HG03135 (cell line): ENCODE results near the gene KRT74.

Experiments used
- ATAC-seq: cut with Tn5 transposase; IDR thresholded peaks from one replicate; pipeline ENCODE4 v1.9.1; 2021; ENCODE audit warnings: mild to moderate bottlenecking, moderate library complexity; ENCODE audit not compliant: unreplicated experiment

Gene KRT74

DNA sequence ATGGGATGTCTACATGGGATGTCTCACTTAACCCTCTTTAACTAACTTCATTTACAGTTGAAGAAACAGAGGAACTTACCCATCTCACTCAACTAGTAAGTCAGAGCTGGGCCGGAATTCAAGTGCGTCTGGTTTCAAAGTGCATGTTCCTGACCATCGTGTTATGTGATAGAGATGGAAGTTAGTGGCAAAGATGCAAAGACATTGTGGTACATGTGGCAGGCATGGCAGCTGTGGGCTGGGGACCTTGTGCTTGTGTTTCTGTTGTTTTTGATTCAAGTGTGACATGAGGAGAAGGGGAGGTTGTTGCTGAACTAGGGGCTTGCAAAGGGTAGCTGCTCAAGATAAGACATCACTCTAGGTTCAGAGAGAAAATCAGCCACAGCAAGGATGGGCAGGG is 2.3 kb upstream of the KRT74 start:
- ATAC-seq = no peak

DNA sequence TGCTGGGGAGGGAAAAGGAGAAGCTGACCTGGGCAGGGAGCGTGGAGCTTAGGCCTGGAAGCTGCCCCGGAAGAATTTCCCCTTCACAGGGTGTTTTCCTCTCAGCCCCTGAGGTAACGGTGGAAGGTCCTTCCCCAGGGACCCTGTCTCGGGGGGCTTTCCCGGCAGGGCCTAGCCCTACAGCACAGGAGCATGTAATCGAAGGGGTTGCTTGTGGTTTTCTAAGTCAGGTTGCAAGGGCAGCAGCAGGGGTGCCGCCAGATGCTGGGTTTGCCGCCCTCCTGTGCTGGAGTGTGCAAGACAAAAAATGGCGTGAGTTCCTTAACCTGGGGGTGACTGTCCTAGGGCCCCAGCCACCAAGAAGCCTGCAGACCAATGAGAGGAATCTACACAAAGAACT is 1.6 kb upstream of the KRT74 start:
- ATAC-seq = no peak

DNA sequence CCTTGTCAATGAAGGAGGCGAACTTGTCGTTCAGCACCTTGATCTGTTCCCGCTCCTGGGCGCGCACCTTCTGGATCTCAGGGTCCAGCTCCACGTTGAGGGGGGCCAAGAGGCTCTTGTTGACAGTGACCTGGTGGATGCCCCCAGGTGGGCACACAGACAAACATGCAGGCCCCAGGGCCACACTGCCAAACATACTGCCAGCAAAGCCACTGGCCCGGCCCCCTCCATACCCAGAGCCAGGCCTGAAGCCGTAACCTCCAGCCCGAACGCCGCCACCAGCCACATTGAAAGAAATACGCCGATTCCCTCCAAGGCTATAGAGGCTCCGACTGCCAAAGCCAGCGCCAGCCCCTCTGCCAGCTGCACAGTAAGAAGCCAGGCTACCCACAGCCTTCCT is 337 bp downstream of the KRT74 start:
- no peak for ATAC-seq

DNA sequence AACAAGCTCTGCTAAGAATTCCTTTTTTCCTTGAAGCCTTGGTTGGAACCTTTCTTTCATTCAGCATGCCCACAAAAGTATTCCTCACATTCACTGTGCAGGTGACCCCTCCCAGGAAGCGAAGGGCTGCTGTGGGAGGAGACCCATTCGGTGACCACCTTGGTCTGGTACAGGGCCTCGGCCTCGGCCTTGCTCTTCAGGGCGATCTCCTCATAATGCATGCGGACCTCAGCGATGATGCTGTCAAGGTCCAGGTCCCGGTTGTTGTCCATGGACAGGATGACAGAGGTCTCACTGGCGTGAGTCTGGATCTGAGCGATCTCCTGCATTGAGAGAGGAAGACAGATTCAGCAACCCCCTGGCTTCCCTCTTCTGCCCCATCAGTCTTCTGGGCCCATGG is 3.1 kb downstream of the KRT74 start:
- no peak for ATAC-seq

DNA sequence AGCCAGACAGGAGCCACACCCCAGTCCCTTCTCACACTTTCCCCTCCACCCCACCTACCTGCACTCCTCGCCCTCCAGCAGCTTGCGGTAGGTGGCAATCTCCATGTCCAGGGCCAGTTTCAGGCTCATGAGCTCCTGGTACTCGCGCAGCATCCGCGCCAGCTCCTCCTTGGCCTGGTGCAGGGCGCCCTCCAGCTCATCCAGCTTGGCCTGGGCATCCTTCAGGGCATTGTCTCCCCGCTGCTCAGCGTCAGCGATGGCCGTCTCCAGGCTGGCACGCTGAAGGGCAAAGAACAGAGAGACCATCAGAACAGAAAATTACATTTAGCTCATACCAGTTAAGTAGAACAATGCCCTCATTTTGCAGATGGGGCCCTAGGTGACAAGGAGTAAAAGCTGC is 5.5 kb downstream of the KRT74 start:
- ATAC-seq = no peak

DNA sequence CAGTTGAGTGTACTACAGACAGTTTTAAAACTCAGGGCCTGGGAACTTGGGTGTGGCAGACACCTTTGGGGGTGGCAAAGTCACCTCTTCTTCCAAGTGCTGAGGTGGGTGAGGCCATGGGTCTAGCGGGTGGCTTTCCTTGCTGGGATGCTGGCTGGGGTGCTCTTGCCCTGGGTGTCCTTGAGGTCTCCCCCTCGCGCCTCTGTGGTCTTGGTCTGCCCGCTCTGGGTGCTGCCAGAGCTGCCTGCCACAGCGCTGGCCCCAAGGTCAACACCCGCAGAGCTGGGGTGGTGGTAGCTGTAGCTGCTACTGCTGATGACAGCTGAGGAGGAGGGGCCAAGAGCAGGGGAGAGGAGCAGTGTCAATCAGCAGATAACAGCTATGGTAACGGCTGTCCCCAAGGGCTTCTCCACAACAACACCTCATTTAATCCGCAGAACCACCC is 6.8 kb downstream of the KRT74 start:
- no peak for ATAC-seq

DNA sequence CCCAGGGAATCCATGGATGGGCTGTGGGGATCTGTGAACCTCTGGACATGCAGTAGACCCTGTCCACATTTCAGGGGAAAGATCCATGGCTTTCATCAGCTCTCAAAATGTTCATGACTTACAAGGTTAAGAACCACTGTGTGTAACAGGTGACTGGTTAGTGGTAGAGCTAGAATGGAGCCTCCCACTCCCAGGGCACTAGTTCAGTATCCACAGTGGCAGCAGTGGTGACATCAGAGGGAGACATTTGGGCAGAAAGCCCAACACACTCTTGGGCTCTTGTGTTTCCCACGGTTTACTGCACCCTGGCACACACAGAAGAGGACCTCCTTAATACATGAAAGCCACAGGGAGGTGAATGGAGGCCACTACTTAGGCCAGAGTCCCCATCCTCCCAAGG is 9.1 kb downstream of the KRT74 start:
- no peak for ATAC-seq

DNA sequence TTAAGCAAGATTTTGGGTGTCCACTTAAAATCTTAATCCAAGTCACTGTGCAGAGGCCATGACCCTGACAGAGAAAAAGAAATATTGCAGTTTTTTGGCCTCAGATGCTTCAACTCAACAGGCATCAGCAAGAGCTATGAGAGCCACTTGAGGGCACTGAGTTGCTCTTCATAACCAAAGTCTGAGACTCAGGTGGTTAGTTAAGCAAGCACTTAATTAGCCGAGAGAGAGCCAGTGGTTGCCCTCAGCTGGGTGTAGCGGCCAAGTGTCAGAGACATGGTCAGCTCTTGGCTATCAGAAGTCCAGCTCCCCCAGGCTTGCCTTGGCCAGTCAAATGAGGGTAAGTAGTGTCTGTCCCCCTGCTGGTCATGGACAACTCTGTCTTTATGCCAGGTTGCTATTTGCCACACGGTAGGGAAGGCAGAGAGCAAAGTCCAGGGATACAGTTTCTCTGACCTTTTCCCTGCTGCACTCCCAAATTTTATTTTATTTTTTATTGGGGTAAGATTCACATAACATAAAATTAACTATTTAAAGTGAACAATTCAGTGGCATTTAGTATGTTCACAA is 11.7 kb downstream of the KRT74 start:
- no peak for ATAC-seq

DNA sequence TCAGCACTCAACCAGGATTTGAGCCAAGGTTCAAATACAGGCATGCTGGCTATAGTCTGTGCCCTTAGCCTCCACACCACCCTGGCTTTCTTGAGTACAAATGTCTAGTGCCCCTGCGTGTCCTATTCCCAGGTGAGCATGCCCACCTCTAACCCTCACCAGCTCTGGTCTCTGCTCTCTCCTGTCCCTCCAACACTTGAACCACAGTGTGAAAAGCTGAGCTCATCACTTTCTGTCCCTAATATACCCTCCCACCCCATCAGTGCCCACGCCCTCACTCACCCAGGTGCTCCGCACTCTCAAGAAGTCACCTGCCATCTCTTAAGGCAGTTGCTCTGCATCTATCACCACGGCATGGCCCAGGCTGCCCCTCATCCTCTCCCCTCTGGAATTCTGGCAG is 13.7 kb downstream of the KRT74 start:
- no peak for ATAC-seq

DNA sequence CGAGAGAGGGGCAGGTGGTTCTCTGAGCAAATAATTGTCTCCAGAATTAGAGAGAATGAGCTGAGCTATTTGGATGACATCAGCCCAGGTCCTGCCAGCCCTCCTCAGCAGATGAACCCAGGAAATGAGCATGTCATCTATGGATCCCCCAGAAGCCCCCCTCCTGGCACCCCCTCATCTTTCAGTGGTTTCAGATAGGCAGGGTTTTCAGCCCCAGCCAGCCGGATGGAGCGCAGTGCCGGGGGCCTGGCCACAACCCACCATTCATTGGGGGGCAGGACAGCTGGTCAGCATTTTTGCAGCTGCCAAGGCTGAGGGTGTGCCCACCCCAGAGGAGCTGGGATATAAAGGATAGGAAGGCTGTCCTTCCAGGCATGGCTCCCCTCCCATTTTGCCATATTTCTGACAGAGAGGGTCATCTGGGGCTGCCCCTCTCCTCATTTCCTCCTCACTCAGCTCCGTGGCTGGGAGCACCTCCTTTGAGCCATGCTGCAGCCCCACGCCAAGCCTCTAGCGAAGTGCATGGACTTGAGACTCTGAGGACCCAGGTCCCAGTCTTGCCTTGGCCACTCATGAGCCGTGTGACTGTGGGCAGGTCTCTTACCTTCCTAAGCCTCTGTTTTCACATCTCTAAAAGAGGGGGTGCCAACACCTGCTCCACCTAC is 14.7 kb downstream of the KRT74 start:
- ATAC-seq = no peak

DNA sequence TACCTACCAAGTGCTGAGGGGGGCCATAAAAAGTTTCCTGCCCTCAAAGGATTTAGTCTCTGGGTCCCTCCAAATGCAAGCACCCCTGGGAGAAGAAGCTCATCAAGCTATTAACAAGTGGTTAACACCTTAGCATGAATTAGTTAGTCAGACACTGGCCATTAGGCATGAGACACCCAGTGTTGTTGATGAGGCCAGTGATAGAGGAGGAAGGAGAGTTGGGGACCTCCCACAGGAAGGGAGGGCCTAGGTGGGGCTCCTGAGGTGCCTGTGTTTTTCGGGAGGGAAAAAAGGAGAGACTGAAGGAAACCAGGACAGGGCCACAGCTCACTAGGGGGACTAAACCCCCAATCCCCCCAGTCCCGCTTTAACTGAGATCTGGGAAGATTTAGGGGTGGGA is 16.2 kb downstream of the KRT74 start:
- no peak for ATAC-seq

DNA sequence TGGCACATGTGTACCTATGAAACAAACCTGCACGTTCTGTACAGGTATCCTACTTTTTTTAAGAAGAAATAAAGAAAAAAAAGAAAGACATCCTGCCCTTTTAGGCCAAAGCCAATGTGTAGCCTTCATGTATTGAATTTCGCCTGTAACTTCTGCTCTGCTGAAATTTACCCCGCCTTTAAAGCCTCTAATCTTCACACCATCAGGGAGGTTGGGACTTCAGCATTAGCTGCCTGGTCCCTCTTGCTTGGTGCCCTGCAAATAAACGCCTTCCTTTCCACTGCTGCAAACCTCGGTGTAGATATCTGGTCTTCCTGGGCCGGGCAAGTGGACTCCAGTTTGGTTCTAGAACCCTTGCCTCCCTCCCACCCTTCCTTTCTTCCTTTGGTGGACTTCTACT is 18.1 kb downstream of the KRT74 start:
- no peak for ATAC-seq

DNA sequence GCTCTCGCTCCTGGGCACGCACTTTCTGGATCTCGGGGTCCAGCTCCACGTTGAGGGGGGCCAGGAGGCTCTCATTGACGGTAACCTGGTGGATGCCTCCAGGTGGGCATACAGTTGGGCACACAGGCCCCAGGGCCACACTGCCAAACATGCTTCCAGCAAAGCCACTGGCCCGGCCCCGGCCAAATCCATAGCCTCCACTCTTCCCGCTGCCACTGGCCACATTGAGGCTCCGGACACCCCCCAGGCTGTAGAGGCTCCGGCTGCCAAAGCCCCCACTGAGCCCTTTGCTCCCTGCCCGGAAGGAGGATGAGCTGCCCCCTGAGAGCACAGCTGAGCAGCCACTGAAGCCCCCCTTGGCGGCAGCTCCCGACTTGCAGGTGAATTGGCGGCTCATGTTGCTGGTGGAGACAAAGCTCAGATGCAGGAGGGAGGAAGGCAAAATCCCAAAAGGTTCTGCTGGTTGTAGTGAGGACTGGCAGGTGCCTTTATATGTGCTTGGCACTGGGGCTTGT is 20.9 kb downstream of the KRT74 start, which contains the start of gene KRT71:
TSS of gene KRT71 (minus strand) at position 465 of the 515 bp plus-strand sequence. CDS start at position 397, 68 bp downstream.
- ATAC-seq = no peak

DNA sequence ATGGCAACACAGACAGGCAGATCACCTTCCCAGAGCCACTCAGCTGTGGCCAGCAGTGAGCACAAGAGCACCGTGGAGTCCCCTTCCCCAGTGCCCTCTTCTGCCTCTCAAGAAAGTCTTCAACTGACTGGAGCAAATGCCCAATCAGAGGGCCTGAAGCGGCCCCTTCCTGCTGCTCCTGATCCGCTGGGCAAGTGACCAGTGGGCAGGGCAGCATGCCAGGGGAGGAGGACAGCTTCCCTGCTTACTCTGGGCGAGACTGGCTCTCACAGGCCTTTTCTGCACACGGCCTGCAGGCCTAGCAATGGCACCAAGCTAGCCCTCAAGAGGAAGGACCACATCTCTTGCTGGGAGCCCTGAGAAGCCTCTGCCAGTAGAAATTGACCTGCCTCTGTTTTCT is 21.6 kb downstream of the KRT74 start:
- ATAC-seq = no peak

DNA sequence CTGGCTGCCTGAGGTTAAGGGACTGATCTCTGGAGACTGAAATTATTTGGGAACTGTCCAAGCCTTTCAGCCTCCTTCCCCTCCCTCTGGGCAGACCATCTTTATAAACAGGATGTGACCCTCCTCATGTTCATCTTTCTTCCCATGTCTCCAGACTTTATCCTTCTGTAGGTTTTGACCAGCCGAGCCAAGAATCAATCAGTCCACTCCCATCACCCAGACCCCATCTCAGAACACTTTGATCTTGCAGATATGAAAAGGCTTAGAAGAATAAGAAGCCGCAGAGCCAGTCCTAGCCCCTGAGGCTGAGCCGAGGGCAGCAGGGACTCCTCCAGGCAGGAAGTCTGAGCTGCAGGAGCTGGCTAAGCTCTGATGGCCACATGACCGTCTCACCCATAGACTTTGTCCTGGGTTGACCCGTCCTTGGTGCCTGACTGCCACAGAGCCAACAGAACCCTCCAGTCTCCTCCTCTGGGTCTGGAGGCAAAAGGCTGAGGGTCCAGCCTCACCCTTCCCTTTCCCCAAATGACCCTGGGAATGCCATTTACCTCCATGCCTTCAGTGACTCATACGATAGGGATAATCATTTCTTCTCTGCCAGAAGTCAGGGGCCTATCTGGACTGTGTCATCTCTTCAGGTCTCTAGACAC is 22.3 kb downstream of the KRT74 start:
- ATAC-seq = no peak

DNA sequence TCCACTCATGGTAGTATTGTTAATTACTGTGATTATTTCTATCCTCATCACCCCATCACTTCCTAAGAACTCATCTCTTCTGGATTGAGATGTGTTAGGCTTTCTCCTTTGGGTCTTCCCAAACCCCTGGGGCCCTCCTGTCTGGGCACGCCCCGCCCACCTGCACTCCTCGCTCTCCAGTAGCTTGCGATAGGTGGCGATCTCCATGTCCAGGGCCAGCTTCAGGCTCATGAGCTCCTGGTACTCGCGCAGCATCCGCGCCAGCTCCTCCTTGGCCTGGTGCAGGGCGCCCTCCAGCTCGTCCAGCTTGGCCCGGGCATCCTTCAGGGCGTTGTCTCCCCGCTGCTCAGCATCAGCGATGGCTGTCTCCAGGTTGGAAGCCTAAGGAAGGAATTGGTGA is 27.5 kb downstream of the KRT74 start:
- ATAC-seq = no peak

DNA sequence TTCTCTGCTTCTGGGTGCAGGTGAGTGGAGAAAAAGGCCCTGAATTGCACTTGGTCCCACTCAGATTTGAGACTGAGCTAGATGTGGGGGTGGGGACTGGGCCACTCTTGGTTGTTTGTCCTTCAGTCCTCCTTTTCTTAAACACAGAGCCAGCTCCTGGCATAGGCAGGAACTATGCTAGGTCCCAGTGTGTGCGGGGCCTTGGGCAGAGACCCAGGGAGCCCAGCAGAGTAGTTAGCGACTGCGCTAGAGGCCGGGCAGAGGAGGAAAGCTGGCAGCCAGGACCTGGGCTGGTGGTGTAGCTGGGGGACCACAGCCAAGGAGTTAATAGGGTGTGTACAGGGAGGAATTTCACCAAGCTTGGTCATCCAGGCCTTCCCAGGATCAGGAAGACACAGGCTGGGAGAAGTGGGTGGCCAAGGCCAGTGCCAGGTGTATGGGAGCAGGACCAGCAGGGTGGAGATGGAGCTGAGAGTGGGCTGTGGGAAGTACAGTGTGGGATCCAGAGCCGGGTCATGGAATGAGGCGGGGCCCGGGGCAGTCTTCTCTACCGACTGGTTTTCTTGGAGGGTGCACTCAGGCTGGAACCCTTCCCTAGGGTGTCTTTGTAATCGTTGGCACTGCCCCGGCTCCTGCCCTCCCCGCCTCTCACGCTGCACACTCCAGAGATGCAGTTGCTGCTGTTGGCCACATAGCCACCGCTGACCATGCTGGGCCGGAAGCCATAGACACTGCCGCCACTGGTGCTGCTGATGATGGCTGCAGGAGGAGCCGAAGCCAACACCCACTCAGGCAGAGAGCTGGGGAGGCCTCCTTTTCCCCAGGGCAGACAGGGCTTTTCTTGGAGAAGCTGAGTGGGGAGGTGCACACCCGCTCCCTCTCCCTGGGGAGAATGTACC is 29.4 kb downstream of the KRT74 start:
- ATAC-seq = no peak

DNA sequence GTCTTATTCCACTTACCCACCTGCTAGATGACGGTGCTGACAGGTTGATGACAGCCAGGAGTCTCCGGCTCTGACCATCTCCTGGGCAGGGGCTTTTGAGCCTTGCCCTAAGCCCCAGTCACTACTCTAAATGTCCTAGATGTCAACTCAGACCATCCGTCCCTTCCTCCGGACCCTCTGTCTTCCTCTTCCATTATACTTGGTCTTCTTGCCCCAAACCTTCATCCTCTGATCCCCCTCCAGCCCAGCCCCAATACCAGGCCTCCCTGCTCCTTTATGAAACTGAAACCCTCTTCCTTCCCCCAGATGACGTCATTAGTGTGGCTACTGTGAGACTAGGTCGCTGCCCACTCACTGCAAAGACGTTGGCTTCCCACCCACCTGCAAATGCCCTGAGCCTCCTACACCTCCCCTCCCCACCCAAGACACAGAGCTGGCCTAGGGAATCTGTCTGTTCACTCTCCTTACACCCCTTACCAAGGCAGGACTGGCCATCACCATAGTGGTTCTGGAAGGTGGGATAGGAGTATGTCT is 30.8 kb downstream of the KRT74 start:
- no peak for ATAC-seq

DNA sequence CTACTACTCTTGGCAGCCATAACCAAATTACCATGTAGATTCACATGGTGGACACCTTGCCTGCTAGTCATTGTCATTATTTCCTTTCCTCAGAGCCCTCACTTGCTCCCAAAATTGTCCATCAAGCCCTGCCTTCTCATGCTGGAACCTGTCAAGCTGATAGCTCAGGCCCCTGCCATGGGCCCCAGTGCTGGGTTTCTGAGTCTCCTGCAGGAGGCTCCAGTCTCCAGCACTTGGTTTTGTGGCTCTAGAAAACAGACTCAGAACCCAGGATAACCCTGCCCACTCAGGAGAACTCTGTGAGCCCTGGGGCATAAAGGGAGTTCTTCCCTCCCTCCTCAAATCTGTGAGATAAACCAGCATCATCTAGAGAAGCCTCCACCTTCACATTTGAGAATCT is 31.5 kb downstream of the KRT74 start:
- ATAC-seq = no peak

DNA sequence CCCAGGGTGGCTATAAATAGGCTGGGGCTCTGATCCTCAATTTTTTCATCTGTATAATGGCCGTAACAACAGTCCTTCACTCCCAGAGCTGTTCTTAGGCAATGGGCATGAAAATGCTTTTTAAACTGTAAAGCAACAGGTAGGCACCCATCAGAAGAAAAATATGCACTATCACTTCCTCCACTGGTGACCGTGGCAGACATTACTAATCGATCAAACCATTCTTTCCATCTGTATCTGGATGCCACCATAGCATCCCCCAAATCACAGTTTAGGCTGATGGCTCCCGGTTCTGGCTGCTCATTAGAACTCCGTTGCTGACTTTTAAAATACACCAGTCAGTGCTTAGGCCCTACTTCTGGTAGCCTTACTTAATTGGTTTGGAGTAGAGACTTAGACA is 31.9 kb downstream of the KRT74 start:
- no peak for ATAC-seq

DNA sequence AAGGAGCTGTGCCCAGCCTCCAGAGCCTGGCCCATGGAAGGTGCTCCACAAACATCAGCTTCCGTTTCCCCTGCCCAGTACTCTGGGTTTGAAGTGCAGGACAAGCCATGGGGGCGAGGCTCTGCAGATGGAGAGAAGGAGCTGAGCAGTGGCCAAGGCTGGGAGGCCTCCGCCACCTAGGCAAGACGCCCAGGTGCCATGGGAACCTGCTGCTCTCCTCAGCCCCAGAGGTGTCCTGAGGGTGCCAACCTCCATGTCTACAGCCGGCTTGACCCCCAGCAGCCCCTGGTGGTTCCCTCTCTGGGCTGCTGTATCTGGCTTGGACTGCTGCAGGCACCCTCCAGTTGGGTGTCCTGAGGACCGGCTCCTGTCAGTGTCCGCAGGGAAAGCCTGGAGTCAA is 33.1 kb downstream of the KRT74 start:
- ATAC-seq = no peak
